IPS DF 4.7 (cell line): ENCODE data around the gene PTCHD4.

Source experiments
- DNase-seq: peaks from one replicate; pipeline ENCODE4 v3.0.0-alpha.2; 2013; ENCODE audit warnings: low spot score; ENCODE audit errors: extremely low read depth

PTCHD4 gene

DNA sequence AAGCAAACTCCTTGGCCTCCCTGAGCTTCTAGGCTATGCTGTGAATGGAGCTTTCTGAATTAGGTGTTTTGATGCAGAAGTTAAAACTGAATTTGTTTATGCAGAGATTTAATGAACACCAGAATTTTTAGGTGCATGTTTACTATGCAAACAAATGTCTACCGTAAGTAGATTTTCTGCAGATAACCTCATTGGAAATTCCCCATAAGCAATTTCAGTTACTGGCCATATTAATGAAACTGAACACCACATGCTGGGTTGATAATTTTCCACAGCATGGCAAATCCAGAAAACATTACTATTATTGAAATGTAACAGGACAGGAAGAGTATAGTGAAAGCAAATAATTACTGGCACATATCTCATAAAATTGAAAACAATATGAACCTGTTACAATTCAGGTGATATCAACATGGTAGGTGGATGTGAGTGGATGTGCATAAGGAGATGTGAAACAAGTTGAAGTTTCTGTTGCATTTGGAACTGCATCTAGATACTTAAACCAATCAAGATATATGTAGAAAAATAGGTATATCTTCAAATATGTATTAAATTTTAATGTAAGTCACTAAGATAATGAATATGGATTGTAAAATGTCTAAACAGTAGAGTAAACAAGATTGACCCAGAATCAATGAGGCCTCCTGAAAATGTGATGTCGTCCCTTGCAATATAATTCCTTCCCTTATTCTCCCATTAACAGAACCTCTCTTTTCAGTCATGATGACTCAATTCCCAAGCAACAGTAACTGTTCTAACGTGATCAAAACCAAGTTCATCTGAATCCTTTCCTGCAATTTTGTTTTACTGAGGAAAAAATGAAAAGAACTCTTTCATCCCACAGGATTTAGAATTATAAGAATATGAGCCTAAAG is 11.0 kb downstream of the PTCHD4 start:
- no peak for DNase-seq

DNA sequence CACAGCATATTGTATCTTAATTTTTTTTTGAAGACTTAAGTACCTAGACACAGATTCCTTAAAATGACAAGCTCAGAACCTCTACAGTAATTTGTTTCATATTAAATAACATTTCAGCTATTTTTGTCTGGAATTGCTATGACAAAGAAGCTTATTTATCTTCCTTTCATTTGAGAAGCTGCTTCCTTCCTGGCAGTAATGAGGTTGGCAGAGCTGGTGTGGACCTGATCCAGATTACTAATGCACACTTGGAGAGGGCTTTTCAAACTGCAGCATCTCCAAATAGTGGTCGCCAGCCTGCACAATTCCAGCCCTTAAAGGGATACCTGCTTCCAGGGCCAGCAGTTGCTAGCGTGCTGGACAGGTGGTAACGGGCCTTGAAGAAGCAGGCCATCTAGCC is 12.1 kb downstream of the PTCHD4 start:
- no peak for DNase-seq

DNA sequence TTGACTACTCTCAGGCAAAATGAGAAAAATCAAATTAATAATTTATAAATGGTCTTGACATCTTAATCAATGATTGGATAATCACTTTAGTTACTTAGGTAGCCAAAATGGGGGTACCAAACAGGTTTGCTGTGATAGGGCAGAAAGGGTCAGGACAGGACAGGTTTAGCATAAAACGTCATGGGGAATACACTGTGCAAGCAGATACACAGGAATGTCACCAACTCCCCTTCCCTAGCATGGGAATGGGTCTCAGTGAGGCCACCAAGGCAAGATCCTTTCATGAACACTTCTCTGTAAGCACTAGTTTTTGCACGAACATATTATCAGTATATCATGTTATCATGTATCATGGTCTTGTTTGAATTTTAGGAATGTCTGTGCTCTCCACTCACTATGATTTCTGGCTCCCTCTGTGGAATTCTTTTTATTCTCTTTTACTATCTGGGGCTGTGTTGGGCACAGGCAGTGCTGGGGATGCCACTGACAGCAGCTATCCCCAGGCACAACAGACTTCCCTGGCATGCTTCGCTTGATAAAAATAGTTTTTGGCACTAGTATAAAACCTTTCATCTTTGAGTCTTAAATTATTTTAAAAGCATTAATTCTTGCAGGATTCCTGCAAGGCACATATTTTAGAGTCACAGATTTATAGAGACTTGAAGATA is 18.3 kb downstream of the PTCHD4 start:
- no peak for DNase-seq

DNA sequence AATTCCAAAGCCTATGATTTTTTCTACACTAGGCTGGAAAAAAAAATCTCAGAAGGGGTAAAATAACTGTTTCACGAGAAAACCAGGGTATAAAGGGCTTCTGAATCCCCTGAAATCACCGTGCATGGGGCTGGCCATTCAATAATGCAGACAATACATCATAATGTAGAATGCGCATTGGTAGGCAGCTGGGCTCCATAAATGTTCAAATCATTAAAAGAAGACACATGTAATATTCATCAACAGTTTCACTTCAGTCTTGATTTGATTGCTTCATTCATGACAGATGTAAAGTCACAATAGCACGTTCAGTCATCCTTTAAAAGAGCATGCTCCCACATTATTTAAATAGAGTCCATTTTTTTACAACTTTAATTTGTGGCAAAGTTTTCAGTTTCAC is 20.5 kb downstream of the PTCHD4 start:
- DNase-seq: no peak

DNA sequence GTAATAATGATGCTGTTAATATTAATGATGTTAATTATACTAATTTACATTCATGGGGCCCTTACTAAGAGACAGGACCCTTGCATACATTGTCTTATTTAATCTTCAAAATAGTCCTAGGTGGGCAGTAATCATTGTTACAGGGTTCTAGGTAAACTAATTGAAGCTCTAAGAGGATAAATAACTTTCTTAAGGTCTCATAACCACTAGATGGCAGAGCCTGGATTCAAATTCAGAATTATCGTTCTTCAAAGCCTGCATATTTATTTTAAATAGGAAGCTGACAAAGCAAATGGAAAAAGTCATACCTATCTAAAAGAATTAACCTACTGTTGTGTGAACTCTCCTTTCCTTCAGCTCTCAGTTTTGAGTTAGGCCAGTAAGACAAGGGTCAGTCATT is 23.5 kb downstream of the PTCHD4 start:
- no peak for DNase-seq

DNA sequence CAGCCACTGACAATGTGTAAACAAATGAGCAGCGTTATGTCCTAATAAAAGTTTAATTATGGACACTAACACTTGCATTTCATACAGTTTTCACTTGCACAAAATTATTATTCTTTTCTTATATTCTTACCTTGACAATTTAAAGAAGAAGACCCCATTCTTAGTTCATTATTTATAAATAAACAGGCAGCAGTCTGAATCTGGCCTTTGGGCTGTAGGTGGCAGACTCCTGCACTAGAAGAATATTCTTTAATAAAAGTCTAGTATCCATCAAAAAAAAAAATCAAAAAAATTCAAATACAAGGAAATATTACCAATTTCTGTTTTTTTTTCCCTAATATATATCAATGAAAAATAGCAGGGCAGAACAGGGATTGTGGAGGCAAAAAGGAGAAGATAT is 24.8 kb downstream of the PTCHD4 start:
- no peak for DNase-seq

DNA sequence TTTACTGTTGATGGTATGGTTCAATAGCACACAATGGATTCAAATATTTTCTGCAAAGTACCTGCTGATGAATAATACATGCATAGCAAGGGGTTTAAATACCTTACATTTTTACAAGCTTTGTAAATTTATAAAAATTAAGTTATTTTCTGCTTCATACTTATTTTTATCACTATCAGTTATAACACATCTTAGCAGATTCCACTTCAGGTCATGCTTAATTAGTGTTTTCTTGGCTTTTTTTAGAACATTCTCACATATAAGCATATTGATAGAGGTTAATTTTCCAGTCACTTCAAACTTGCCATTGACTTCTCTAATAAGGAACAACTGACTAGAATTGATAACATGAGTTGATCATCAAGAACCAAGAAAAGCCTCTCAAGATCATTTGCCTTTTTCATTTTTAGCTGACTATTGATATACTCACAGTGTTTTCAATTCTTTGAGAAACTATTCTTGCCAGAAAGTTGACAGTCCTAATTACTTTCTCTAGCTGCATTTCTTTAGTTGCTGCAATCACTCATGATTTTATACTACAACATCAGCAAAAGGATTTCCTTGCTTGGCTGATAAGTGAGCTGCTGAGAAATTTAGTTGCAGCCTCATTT is 25.8 kb downstream of the PTCHD4 start:
- no peak for DNase-seq

DNA sequence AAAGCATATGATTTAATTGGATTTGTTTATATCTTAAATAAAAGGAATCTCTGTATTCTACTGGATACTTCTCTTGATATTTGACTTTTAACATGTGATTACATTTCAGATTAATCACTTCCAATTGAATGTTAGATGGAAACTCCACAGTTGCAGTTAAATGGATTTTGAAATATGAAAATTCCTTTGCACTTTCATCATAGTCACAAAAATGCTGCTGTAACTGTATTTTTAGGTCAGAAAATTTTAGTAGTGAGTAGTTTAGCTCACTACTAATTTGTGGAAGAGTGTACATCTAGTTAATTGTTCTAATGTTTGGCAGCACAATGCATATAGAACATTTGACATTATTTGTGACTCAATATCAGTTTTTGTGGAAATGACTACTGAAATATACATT is 26.8 kb downstream of the PTCHD4 start:
- no peak for DNase-seq

DNA sequence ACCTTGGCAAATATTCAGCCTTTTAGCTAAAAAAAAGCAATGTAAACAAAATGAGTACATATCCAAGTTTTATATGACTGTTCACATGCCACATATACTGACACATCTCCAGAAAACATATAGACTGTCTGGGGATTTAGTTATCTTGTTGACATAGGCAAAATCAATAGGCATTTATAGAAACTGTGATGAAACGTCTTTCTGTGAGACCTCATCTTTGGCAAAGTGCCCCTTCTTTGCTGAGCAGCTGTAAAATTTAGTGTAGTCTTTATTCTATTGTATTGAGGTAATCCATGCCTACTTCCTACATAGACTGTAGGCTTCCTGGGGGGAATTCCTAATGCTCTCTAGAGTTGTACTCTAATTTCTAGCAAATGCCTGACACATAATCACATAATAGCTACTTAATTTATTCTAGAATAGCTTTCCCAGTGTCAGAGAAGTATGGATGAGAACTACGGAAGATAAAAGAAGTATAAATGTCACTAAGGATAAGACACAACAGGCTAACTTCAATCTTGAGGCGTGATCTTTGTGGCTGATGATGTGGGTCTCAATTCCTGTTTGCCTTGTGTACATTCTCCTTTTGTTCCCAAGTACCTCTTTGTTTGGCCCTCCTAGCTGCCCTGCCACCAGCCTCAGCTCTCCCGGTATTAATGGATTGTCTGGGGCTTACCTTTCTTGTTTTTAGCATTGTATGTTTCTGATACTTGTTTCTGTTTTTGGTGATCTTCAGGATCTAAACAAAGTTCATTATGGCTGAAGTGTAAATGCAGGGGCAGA is 30.6 kb downstream of the PTCHD4 start:
- DNase-seq: no peak

DNA sequence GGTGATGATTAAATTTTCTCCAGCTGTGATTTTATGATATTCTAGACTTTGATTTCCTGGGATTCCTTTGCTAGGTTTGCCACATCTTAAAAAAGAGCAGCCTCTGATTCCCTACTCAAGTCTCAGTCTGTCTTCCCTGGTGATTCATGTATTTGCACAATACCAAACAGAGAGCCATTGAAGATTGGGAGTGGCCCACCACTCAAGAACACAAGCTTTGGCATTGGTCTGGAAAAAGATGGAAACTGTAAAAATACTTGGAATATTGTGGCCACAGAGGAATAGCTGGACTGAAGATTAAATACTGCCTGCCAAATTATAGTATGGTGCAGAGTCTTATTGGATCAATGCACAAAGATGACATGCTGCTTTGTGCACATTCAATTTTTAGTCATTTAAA is 32.9 kb downstream of the PTCHD4 start:
- DNase-seq: no peak

DNA sequence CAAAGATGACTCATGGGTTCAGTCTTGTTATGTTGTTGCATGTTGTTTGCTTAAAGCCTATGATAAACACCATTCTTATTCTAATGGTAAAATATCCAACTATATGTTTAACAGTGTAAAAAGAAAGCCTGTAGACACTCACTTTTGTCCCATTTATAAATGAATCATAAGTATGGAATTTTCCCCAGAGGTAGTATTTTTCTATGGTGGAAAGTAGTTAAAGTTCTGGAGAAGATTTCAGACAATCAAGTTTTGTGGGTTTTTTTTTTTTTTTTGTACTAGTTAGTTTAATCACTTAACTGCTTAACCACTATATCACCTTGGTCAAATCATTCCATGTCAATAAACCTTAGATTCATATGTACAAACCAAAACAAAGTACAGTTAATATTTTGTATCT is 35.8 kb downstream of the PTCHD4 start:
- DNase-seq: no peak

DNA sequence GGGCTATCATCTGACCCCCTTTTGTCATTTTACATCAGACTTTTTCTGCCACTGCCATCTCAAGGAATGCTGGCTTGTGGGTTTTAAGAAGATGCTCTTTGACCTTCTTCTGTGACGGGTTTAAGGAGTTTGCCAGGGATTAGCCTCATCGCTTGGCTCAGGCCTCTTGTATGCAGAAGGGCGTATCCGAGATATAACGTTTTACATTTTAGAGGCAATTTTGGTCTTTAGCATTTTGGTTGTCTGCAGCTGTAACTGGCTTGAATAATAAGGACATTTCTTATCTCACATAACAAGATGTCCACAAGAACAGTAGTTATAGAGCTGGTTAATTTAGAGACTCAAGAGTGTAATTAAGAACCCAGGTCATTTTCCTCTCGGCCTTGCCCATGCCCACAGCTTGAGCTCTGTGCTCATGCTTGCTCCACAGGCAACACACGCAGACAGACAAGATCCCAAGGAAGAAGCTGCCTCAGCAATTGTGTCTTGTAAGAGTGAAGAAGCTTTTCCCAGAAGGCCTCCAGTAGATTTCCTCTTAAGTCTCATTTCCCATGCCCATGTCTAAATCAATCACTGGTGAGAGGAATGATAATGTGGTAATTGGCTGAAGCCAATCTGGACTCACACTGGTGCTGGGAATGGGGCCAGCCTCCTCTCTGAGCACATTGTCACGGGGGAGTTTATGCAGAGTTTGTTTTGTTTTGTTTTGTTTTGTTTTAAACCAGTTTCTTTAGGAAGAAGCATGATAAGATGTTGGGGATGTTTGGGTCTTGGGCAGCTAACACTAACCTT is 36.8 kb downstream of the PTCHD4 start:
- no peak for DNase-seq

DNA sequence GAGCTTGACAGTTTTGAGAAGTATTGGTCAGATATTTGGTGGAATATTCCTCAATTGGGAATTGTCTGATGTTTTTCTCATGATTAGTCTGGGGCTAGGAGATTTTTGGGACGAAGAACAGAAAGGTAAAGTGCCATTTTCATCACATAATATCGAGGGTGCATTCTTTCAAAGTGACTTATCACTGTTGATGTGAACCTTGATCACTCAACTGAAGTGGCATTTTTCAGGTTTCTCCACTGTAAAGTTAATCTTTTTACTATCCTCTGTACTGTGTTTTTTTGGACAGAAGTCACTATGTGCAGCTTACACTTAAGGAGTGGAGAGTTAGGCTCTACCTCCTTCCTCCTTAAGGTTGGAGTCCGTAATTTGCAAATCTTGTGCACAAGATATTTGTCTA is 39.2 kb downstream of the PTCHD4 start:
- no peak for DNase-seq

DNA sequence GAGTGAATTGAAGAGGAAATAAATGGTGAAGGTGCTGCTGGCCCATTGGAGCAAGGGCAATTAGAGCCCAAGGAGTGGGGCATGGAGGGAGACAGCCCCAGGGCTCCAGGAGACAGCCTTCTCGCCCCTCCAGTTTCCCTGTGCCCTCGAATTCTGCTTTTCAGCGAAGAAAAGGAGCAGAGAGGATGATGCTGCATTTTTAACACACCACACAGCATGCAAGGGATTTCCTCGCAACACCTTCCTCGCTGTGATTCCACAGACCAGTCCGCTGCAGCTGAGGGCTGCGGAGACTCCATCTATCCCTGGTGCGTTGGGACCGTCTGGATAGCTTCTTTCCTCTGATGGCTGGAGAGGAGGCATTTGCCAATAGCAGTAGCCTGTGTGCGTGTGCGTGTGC is 41.7 kb downstream of the PTCHD4 start:
- no peak for DNase-seq

DNA sequence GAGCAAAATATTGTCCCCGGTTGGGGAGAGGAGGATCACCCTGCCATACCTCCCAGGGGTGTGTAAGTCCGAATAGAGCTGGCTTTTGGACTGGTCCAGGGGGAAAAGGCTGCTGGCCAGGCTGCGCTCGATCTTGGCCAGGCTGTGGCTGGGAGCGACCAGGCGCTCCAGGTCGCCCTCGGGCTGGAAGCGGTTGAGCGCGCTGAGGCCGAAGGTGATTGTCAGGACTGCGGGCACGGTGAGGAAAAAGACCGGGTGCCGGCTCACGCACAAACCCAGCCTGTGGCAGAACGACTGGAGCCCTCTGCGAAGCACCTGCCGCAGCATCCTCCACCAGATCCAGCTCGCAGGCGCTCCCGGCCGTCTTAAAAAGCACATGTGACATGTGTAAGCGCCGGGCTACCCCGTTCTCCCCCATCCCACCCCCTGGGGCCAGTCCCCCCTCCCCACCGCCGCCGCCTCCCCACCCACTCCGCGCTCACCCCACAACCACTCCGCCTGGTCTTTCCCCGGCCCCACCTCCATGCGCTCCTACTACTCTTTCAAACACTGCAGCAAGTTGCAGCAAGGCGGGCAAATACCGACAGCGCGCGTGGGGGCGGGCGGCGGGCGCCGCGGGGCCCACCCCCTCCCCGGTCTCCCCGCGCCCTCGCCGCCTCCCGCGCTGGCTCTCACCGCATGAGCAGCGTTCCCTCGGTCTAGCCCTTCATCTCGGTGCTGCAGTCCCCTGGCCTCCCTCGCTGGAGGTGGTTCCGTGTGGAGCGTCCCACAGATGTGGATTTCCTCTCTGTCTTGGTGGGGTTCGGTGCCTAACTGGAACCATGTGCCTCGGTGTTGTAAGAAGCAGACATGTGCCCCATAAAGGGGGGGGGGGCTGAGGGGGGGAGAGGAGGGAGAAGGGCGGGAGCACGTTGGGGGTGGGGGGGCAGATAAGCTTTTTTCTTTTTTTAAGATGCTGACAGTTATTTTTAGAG is 42.4 kb downstream of the PTCHD4 start:
- no peak for DNase-seq

DNA sequence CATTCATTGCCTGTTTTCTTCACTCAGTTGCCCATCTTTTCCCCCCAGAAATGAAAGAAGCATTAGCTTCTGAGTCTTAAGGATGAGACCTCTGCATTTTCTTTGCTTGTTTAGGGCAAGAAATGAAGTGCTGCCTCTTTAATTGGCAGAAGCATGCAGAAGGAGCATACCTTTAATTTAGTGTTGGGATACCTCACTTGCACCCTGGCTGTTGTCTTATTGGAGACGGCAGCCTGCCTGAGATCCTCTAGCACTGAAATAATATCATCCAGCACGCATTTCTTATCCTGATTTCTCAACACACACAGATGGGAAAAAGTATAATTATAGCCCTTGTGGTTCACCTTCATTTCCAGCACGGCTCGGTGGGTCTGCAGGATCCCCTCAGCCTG is 43.1 kb downstream of the PTCHD4 start:
- no peak for DNase-seq

DNA sequence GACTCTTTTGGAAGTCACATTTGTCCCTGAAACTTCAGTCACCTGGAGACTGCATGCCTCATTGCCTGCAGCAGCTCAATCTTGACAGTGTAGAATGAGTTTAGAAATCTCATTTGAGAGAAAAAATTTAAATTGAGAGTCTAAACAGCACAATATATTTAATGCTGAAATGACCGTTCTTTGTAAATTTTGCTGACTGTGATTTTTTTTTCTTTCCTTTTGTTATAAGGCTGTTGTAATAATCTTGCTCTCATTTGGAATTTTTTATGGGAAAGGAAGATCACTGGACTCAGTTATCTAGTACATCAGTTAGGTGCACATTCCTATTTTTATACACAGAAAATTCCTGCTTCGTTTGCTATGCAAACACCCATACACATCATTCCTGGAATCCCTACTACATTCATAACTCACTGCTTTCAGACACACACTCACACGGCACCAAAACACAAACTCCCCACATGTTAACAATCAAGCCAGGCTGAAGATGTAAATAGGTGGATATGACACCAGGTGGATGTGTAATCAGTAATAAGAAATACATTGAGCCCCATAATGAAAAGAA is 43.8 kb downstream of the PTCHD4 start:
- DNase-seq: no peak

DNA sequence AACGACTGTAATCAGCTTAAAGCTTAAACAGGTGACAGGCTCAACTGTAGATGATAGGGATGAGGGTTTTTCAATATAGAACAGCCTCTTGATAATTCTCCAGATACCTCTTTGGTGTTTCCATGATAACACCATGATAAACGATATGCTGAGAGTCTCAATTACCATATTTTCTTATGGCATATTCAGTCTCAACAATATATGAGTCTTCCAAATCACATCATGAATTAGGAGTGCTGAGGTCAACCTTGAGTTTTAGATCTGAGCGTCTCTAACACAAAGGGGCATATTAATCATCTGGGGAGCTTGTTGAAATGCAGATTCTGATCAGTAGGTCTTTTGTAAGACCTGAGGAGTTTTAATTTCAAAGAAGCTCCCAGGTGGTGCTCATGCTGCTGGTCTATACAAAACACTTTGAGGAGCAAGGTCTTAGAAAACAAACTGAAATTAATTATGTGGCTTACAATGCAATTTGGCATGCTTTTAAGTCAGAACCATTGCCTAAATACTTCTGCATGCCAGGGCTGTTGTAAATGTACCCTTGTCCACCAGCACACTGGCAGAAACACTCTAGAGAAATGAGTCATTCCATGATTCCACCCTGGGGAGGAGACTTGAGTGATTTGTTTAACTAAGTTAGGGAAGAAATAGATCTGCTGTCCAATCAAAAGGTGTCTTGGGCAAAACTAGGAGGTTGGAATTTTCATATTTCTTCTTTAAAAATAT is 49.6 kb downstream of the PTCHD4 start:
- no peak for DNase-seq
